Right lobe of liver (tissue), 4 donors: Measurements from ENCODE around the gene ARHGEF9.

Experiments
- POLR2A ChIP-seq: fragments of 450-650 bp; IDR thresholded peaks from one replicate; pipeline ENCODE4 v1.6.1; 2017; ENCODE audit warnings: antibody characterized with exemption, mild to moderate bottlenecking
- TF ChIP-seq, protein P1 (sequence below), 4 donors: fragments of 200-600 bp in 3 of 4; fragments of 450-650 bp in 1 of 4; IDR thresholded peaks; one replicate each; pipeline versions ENCODE4 v1.5.1 to v1.8.0; 2016 to 2022; ENCODE audit warnings: antibody characterized with exemption in 4 of 4, mild to moderate bottlenecking in 2 of 4
- donor health status: DM: no; HTN: no; CAD: no.
- donor health status: DM: no; HTN: no; CAD: no.
- donor health status: DM: no; HTN: yes; CAD: no.

DNA sequence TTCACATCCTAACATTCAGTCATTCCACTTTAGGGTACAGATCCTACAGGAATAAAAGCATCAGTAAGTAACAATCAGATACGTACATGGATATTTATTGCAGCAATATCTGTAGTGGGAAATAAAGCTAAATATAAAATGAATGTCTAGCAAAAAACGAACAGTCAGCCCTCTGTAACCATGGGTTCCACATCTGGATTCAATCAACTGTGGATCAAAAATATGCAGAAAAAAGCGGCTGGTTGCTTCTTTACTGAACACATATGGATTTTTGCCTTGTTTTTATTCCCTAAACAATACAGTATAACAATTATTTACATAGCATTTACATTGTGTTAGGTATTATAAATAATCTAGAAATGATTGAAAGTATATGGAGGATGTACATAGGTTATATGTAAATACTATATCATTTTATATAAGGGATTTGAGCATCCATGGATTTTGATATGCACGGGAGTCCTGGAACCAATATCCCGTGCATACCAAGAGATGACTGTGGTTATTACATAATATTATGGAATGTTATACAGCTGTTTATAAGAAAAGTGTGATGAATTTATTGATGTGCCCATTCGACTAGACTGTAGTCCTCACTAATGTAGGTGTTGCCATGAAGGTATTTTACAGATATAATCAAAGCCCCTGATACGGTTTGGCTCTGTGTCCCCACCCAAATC, 132.8 kb downstream of the ARHGEF9 start:
- TF ChIP-seq POLR2A = no peak
- TF ChIP-seq, protein P1, sequence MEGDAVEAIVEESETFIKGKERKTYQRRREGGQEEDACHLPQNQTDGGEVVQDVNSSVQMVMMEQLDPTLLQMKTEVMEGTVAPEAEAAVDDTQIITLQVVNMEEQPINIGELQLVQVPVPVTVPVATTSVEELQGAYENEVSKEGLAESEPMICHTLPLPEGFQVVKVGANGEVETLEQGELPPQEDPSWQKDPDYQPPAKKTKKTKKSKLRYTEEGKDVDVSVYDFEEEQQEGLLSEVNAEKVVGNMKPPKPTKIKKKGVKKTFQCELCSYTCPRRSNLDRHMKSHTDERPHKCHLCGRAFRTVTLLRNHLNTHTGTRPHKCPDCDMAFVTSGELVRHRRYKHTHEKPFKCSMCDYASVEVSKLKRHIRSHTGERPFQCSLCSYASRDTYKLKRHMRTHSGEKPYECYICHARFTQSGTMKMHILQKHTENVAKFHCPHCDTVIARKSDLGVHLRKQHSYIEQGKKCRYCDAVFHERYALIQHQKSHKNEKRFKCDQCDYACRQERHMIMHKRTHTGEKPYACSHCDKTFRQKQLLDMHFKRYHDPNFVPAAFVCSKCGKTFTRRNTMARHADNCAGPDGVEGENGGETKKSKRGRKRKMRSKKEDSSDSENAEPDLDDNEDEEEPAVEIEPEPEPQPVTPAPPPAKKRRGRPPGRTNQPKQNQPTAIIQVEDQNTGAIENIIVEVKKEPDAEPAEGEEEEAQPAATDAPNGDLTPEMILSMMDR (IDR thresholded peaks at IDR 0.05) = no peak
